ENCODE results near the gene COQ3. TPM values are rescaled to one million over a fixed set of nuclear protein-coding genes. Genes with fewer than 3 reads are reported as not detected.

Gene COQ3
- total RNA-seq, 2 donors from 2014 or later: 8.8 to 15.1 TPM

- Histone ChIP-seq H3K9me3 (no peaks in the 10 kb centered on the region), H3K27ac (no peak overlapping the region), H3K36me3 (no peaks in the 10 kb centered on the region), H3K4me3 (no peak overlapping the region), H3K4me1 (no peaks in the 10 kb centered on the region), H3K27me3 (no peaks in the 10 kb centered on the region)
- no peak for DNase-seq (ENCODE audit: low spot score)
- peak; percentile 44 to 75 for TF ChIP-seq CTCF (IDR thresholded peaks at IDR 0.05)
Measured at GRCh38 chr6:99330159-99330558, 63.8 kb downstream of the COQ3 start.

GRCh38 chr6:99324996-99325395 is 69.0 kb downstream of the COQ3 start:
- no peaks in the 10 kb centered on the region for H3K4me1 ChIP-seq
- no peaks in the 10 kb centered on the region for H3K9me3 ChIP-seq
- no peak overlapping the region for H3K27ac ChIP-seq
- TF ChIP-seq CTCF (IDR thresholded peaks at IDR 0.05): no peak
- H3K36me3 ChIP-seq: no peaks in the 10 kb centered on the region
- DNase-seq (ENCODE audit: low spot score): no peak
- H3K4me3 ChIP-seq: no peak overlapping the region
- no peaks in the 10 kb centered on the region for H3K27me3 ChIP-seq

Other genes with a start within 250 kb of the COQ3 start
- gene FAXC, start 44.5 kb downstream of the COQ3 start, total RNA-seq: under 1 TPM in 1 of 2 donors, not detected in 1; 0.16 TPM
- gene PNISR, start 31.1 kb upstream of the COQ3 start, total RNA-seq: 10 to 100 TPM; 25.0 to 47.8 TPM
- 10 to 100 TPM in 1 of 2 donors, 1 to 10 TPM in 1; 7.0 to 10.9 TPM for gene USP45, start 121.2 kb upstream of the COQ3 start, total RNA-seq
- 10 to 100 TPM; 17.6 to 23.1 TPM for gene CCNC, start 174.5 kb upstream of the COQ3 start, total RNA-seq
- gene PRDM13, start 212.6 kb upstream of the COQ3 start, total RNA-seq: not detected